NCI-H774 (cell line): ENCODE measurements around the gene GEMIN2.
"Not testable (repeated sequence)": the region's sequence is repeated elsewhere in the genome, so short reads cannot be mapped to it uniquely, and the experiment has no call there.

Experiments
- DNase-seq: peaks from one replicate; lab custom pipeline; 2025; lab: John Stamatoyannopoulos, UW

Gene GEMIN2

GRCh38 chr14:39114073-39114838, at the start of gene GEMIN2:
GEMIN2 (plus strand) TSS chr14:39114323; CDS start chr14:39114339, 16 bp downstream.
- DNase-seq: peak; percentile 96

GRCh38 chr14:39069169-39069805, 44.8 kb upstream of the GEMIN2 start:
- not testable (repeated sequence) for DNase-seq

- DNase-seq: no peak
Observed at GRCh38 chr14:39069923-39070322, 44.2 kb upstream of the GEMIN2 start.

- DNase-seq: no peak
Observed at GRCh38 chr14:39071096-39071495, 43.0 kb upstream of the GEMIN2 start.

- DNase-seq: no peak
Observed at GRCh38 chr14:39080886-39081285, 33.2 kb upstream of the GEMIN2 start.

- no peak for DNase-seq
Observed at GRCh38 chr14:39083127-39083526, 31.0 kb upstream of the GEMIN2 start.

- DNase-seq: no peak
Observed at GRCh38 chr14:39085933-39086332, 28.2 kb upstream of the GEMIN2 start.

GRCh38 chr14:39087493-39087892, 26.6 kb upstream of the GEMIN2 start:
- DNase-seq: no peak

GRCh38 chr14:39090548-39091111, 23.5 kb upstream of the GEMIN2 start:
- no peak for DNase-seq

- no peak for DNase-seq
Observed at GRCh38 chr14:39091716-39092115, 22.4 kb upstream of the GEMIN2 start.

- DNase-seq: no peak
Observed at GRCh38 chr14:39094515-39094914, 19.6 kb upstream of the GEMIN2 start.

- no peak for DNase-seq
Observed at GRCh38 chr14:39097159-39097558, 17.0 kb upstream of the GEMIN2 start.

GRCh38 chr14:39099215-39099614, 14.9 kb upstream of the GEMIN2 start:
- not testable (repeated sequence) for DNase-seq

- no peak for DNase-seq
Observed at GRCh38 chr14:39099748-39100147, 14.4 kb upstream of the GEMIN2 start.

- no peak for DNase-seq
Observed at GRCh38 chr14:39102265-39102968, 11.7 kb upstream of the GEMIN2 start.

- DNase-seq: peak; percentile 80
Observed at GRCh38 chr14:39102969-39103957, 10.9 kb upstream of the GEMIN2 start, which contains the start of gene SEC23A. SEC23A (minus strand) TSS chr14:39103235; CDS start chr14:39096118, 7,117 bp downstream.

- DNase-seq: not testable (repeated sequence)
Observed at GRCh38 chr14:39104078-39104801, 9.9 kb upstream of the GEMIN2 start.

GRCh38 chr14:39107591-39107996, 6.5 kb upstream of the GEMIN2 start:
- peak; percentile 1 for DNase-seq

- no peak for DNase-seq
Observed at GRCh38 chr14:39108791-39109190, 5.3 kb upstream of the GEMIN2 start.

GRCh38 chr14:39109893-39110715, 4.0 kb upstream of the GEMIN2 start:
- no peak for DNase-seq
